Left kidney (tissue), 2 donors: ENCODE results near the gene B3GNT5. TPM values are rescaled to one million over a fixed set of nuclear protein-coding genes. Genes with fewer than 3 reads are reported as not detected.

ENCODE experiments used
- DNase-seq: peaks from one replicate; pipeline ENCODE4 v3.0.0-alpha.2; 2013
- polyA plus RNA-seq: library from polyadenylated mRNA; unstranded; fragments of 120-200 nt; gene quantifications from one replicate; pipeline ENCODE4 v1.2.1, GENCODE V29; 2013; ENCODE audit not compliant: insufficient read length

Gene B3GNT5
- polyA plus RNA-seq, 1 donor = 28.6 TPM

DNA sequence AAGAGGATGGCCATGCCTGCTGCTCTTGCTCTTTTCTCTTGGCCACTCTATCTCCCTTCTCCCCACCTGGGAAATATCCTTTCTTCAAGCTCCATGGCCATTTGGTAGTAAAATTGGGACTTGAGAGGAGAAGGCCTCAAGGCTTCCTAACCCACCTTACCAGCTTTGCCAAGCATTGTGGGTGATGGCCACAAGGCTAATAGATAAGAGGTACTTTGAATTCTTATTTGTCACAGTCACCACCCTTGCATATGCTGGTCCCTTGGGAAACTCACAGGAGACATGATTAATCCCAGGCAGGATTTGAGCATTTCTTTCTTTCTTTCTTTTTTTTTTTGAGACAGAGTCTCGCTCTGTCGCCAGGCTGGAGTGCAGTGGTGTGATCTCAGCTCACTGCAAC is 37.2 kb downstream of the B3GNT5 start:
- no peak for DNase-seq

GRCh38 chr3:183291497-183292031 is 38.5 kb downstream of the B3GNT5 start:
- DNase-seq = no peak

DNA sequence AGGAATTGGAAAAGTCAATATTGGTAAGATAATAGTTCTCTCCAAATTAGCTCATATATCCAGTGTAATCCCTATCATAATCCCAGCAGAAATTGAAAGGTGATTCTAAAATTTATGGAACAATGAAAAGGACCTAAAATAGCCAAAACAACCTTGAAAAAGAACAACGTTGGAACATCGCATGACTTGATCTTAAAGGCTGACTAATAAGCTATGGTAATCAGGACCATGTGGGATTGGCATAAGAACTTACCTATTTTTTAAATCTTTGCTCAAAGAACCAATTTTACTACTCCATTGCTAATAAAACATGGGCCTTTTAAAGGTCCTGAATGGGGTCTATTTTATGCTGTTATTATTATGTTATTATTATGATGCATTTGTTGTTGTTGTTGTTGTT is 40.9 kb downstream of the B3GNT5 start:
- no peak for DNase-seq

GRCh38 chr3:183295211-183295610 is 42.2 kb downstream of the B3GNT5 start:
- no peak for DNase-seq

- DNase-seq = no peak
Measured at GRCh38 chr3:183296944-183297343, 43.9 kb downstream of the B3GNT5 start.

- DNase-seq = no peak
Measured at GRCh38 chr3:183298701-183299153, 45.7 kb downstream of the B3GNT5 start.

GRCh38 chr3:183299976-183300375 is 46.9 kb downstream of the B3GNT5 start:
- DNase-seq = no peak

- no peak for DNase-seq
Measured at GRCh38 chr3:183300996-183301562, 48.0 kb downstream of the B3GNT5 start.

DNA sequence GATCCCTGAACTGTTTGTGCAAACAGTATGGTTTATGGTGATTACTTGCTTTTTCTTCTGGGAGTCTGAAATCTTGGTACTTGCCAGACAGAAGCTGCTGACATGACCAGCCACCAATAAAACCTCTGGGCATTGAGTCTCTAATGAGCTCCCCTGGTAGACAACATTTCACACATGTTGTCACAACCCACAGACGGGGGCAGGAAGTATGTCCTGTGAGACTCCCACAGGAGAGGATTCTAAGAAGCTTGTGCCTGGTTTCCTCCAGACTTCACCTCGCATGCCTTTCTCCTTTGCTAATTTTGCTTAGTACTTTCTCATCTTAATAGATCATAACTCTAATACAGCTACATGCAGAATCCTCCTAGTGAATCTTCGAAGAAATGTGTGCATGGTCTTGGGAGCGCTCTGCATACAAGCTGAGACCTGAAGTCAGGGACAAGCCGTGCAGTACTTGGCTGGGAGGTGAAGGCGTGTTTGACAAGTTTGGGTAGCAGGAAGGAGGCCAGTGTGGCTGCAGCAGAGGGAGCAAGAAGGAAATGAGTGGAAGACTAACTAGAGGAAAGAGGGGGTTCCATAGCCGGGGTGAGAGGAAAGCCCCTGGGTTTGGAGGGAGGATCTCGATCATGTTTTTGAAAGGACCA is 49.0 kb downstream of the B3GNT5 start:
- no peak for DNase-seq

DNA sequence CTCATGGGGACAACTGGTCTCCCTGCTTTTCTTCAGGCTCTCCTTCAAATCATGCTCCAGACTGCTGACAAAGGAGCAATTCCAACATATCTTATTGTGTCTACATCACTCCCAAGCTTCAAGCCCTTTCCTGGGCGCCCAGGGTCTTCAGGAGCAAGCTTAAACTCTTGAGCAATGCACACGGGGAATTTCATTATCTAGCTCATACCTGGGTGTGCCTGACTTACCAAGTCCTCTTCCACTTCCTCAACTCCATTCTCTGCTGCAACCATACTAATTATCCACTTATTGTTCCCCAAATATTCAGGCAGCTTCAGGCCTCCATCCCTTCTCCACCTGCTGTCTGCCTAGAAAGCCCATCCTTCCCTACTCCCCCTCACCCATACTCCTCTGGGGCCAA is 50.6 kb downstream of the B3GNT5 start:
- DNase-seq = no peak

- DNase-seq = no peak
Measured at GRCh38 chr3:183306798-183307671, 54.0 kb downstream of the B3GNT5 start.

GRCh38 chr3:183307749-183308148 is 54.7 kb downstream of the B3GNT5 start:
- DNase-seq = no peak

DNA sequence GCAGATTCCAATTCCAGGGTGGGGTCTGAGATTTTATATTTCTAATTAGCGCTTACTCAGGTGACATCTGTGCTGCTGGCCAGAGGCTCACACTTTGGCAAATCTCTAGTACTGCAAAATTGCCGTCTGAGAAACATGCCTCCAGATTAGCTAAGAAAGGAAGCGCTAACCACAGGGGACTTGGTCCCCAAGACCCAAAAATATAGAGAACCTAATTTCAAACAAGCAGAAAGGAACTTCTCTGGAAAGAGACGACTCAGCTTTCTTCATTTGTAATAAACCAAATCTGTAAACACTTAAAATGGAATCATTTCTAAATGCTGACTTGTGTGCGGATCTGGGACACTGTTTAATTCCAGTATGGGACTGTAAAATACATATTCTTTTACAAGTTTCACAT is 55.7 kb downstream of the B3GNT5 start:
- no peak for DNase-seq

- no peak for DNase-seq
Measured at GRCh38 chr3:183309276-183309675, 56.2 kb downstream of the B3GNT5 start.

DNA sequence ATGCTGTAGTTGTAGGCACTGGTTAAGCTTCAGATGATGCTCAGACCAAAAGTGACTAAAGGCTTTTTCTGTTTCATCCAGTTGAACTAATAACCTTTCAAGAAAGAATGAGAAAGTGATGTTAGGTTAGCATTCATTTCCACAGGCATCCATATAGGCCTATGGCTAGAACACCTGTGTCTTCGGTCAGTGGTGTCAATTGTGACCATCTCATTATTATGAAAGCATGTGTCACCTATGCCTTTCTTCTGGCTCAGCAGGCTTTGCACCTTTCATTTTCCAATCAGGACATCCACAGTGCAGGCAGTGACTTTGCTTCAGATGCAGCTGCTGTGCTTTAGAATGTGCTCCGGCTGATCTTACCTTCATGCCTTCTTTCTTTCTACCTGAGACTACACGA is 57.9 kb downstream of the B3GNT5 start:
- DNase-seq = no peak

DNA sequence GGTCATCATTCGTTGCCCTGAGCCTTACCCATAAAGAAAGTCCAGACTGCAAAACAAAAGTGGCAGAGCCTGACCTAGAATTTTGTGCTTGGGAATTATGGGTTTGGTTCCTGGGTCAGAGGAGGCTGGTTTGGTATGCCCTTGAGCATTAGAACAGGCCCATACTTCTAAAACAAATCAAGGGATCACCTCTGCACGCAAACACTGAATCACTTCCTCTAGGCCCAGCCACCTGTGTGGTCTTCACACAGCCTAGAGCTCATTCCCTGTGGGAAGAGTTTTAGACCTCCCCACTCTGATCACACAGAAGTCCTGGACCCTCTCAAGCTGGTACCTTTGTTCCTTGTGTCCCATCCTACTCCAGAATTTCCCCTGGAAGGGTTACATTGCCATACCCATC is 59.4 kb downstream of the B3GNT5 start:
- DNase-seq = no peak

- no peak for DNase-seq
Measured at GRCh38 chr3:183313351-183313750, 60.3 kb downstream of the B3GNT5 start.

DNA sequence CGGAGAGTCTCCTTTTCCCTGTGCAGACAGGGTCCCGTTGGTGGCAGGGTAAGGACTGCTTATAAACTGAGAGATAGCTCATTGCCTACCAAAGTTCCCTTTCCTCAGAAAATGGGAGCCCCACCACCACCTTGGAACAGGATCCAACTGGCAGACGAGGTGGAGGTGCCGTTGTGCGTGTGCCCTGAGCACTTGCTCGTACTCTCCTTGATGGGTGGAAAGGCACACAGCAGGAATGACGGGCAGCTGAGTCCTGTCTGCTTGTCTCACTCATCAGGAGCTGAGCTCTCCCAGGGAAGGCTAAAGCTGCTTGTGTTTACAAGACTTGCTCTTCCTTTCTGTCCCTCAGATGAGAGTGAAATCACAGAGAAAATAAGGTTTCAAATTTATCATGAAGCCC is 60.7 kb downstream of the B3GNT5 start:
- no peak for DNase-seq

- DNase-seq = no peak
Measured at GRCh38 chr3:183315739-183316138, 62.7 kb downstream of the B3GNT5 start.

- no peak for DNase-seq
Measured at GRCh38 chr3:183317271-183317670, 64.2 kb downstream of the B3GNT5 start.

GRCh38 chr3:183317886-183318865 is 65.1 kb downstream of the B3GNT5 start:
- DNase-seq = no peak

DNA sequence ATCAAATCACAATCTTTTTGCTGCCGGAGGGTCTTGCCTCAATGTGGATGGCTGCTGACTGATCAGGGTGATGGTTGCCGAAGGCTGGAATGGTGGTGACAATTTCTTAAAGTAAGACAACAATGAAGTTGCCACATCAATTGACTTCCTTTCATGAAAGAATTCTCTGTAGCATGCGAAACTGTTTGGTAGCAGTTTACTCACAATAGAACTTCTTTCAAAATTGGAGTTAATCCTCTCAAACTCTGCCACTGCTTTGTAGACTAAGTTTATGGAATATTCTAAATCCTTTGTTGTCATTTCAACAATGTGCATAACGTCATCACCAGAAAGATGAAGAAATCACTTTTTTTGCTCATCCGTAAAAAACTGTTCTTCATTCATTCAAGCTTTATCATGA is 65.8 kb downstream of the B3GNT5 start:
- no peak for DNase-seq
